Thyroid gland (tissue), 4 donors: Measurements from ENCODE around the gene RHO. TPM values are rescaled to one million over a fixed set of nuclear protein-coding genes. Genes with fewer than 3 reads are reported as not detected.

Experiments
- DNase-seq, 2 donors: peaks; one replicate each; pipeline ENCODE4 v3.0.0-alpha.2; 2019
- H3K27ac ChIP-seq, 3 donors: fragments of 200-600 bp; sonication (generic); 1 replicate in 2 of 3; 2 replicates in 1 of 3; pipeline ENCODE4 v1.5.1; 2016 to 2019; ENCODE audit warnings: mild to moderate bottlenecking in 1 of 3, moderate library complexity in 1 of 3
- H3K27me3 ChIP-seq: fragments of 200-600 bp; sonication (generic); one replicate; pipeline ENCODE4 v1.5.1; 2019
- H3K36me3 ChIP-seq, 2 donors: fragments of 200-600 bp; sonication (generic); one replicate each; pipeline ENCODE4 v1.5.1; 2016 to 2019
- H3K4me1 ChIP-seq, 2 donors: fragments of 200-600 bp; sonication (generic); one replicate each; pipeline ENCODE4 v1.5.1; 2017 to 2019
- H3K4me3 ChIP-seq, 3 donors: fragments of 200-600 bp; sonication (generic); replicated peaks in 1 of 3; 1 replicate in 2 of 3; 2 replicates in 1 of 3; pipeline ENCODE4 v1.5.1; 2016; ENCODE audit warnings: mild to moderate bottlenecking in 1 of 3
- H3K9me3 ChIP-seq: fragments of 200-600 bp; sonication (generic); one replicate; pipeline ENCODE4 v1.5.1; 2017
- POLR2A ChIP-seq, 2 donors: fragments of 450-650 bp; IDR thresholded peaks; one replicate each; pipeline ENCODE4 v1.6.1; 2017; ENCODE audit warnings: antibody characterized with exemption in 2 of 2, mild to moderate bottlenecking in 2 of 2, moderate library complexity in 1 of 2
- WGBS, 2 donors: methylation state at CpG; one replicate each; pipeline ENCODE4 v1.1.5; 2017; 5-methylcytosine and 5-hydroxymethylcytosine counted together
- intact Hi-C: fragments of 100-400 bp; cut with DNase I; formaldehyde crosslinking; loops from one replicate; pipeline ENCODE4 v1.15.1; 2023
- total RNA-seq, 4 donors: library from RNA; depleted of rRNA; stranded (reverse); fragments of >200 nt; gene quantifications; one replicate each; pipeline ENCODE4 v1.2.3, GENCODE V29; 2016
- TF ChIP-seq, protein P1 (sequence below), 6 experiments: fragments of 200-600 bp in 3 of 6; fragments of 450-650 bp in 3 of 6; sonication (generic) in 3 of 6; IDR thresholded peaks; one replicate each; pipeline ENCODE4 v1.5.1; 2016 to 2019; ENCODE audit warnings: antibody characterized with exemption in 6 of 6, mild to moderate bottlenecking in 2 of 6, inconsistent platforms in 1 of 6, moderate library complexity in 1 of 6

RHO gene
- total RNA-seq, 4 donors from 2014 or later, result not detected

DNA sequence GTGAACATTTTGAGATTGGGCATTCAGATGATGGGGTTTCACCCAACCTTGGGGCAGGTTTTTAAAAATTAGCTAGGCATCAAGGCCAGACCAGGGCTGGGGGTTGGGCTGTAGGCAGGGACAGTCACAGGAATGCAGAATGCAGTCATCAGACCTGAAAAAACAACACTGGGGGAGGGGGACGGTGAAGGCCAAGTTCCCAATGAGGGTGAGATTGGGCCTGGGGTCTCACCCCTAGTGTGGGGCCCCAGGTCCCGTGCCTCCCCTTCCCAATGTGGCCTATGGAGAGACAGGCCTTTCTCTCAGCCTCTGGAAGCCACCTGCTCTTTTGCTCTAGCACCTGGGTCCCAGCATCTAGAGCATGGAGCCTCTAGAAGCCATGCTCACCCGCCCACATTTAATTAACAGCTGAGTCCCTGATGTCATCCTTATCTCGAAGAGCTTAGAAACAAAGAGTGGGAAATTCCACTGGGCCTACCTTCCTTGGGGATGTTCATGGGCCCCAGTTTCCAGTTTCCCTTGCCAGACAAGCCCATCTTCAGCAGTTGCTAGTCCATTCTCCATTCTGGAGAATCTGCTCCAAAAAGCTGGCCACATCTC lies 6.1 kb downstream of the RHO start:
- intact Hi-C loops, result no loop called here
- WGBS, 2 donors, result 86% methylated on average over 4 of the region's 4 CpGs
- H3K27me3 ChIP-seq, result no peaks in the 10 kb centered on the region
- H3K4me1 ChIP-seq, result peaks cover 0 to 13% of the 10 kb centered on the region in 2 donors
- no peak for TF ChIP-seq POLR2A (IDR thresholded peaks at IDR 0.05)
- TF ChIP-seq, protein P1, sequence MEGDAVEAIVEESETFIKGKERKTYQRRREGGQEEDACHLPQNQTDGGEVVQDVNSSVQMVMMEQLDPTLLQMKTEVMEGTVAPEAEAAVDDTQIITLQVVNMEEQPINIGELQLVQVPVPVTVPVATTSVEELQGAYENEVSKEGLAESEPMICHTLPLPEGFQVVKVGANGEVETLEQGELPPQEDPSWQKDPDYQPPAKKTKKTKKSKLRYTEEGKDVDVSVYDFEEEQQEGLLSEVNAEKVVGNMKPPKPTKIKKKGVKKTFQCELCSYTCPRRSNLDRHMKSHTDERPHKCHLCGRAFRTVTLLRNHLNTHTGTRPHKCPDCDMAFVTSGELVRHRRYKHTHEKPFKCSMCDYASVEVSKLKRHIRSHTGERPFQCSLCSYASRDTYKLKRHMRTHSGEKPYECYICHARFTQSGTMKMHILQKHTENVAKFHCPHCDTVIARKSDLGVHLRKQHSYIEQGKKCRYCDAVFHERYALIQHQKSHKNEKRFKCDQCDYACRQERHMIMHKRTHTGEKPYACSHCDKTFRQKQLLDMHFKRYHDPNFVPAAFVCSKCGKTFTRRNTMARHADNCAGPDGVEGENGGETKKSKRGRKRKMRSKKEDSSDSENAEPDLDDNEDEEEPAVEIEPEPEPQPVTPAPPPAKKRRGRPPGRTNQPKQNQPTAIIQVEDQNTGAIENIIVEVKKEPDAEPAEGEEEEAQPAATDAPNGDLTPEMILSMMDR (IDR thresholded peaks at IDR 0.05), result no peak
- no peaks in the 10 kb centered on the region for H3K36me3 ChIP-seq
- H3K27ac ChIP-seq, result no peak overlapping the region
- H3K4me3 ChIP-seq, result no peak overlapping the region
- no peaks in the 10 kb centered on the region for H3K9me3 ChIP-seq
- DNase-seq, result peak; percentile 38 to 59

GRCh38 chr3:129535075-129535474 lies 6.6 kb downstream of the RHO start:
- no peaks in the 10 kb centered on the region for H3K27me3 ChIP-seq
- no peak overlapping the region for H3K4me3 ChIP-seq
- DNase-seq, result no peak
- TF ChIP-seq POLR2A (IDR thresholded peaks at IDR 0.05), result no peak
- TF ChIP-seq, protein P1 (IDR thresholded peaks at IDR 0.05), result no peak
- H3K36me3 ChIP-seq, result no peaks in the 10 kb centered on the region
- intact Hi-C loops, result no loop called here
- H3K27ac ChIP-seq, result no peak overlapping the region
- WGBS, 2 donors, result 75 to 100% methylated on average over 1 of the region's 1 CpG
- peaks cover 5 to 19% of the 10 kb centered on the region in 2 donors for H3K4me1 ChIP-seq
- no peaks in the 10 kb centered on the region for H3K9me3 ChIP-seq

GRCh38 chr3:129536374-129536667 lies 7.9 kb downstream of the RHO start:
- H3K9me3 ChIP-seq, result no peaks in the 10 kb centered on the region
- intact Hi-C loops, result no loop called here
- TF ChIP-seq, protein P1 (IDR thresholded peaks at IDR 0.05), result no peak
- no peak for TF ChIP-seq POLR2A (IDR thresholded peaks at IDR 0.05)
- H3K4me1 ChIP-seq, result peaks cover 6 to 19% of the 10 kb centered on the region in 2 donors
- no peak overlapping the region for H3K4me3 ChIP-seq
- no peaks in the 10 kb centered on the region for H3K27me3 ChIP-seq
- H3K36me3 ChIP-seq, result no peaks in the 10 kb centered on the region
- 80 to 100% methylated on average over 2 of the region's 2 CpGs for WGBS, 2 donors
- DNase-seq, result no peak
- H3K27ac ChIP-seq, result no peak overlapping the region

DNA sequence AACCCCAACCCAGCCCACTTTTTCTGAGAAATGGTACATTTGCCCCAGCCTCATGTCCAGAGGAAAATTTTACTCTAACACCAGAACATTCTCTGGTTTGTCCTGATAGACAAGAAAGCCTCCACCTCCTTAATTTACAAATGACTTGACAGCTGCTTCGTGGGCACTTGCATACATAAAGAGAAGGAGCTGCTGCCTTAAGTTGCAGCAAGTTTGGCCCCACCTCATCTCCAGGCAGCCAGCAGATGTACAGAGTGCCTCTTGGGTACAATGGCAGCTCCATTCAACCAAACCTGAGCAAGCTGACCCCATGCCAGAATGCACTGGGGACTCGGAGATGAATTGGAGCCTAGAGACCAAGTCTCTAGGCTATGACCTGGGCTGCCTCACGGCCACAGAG lies 8.4 kb downstream of the RHO start:
- Histone ChIP-seq H3K27me3 (no peaks in the 10 kb centered on the region), H3K36me3 (no peaks in the 10 kb centered on the region), H3K4me3 (no peak overlapping the region), H3K4me1 (peaks cover 6 to 19% of the 10 kb centered on the region in 2 donors), H3K9me3 (no peaks in the 10 kb centered on the region), H3K27ac (no peak overlapping the region)
- 76 to 83% methylated on average over 3 of the region's 3 CpGs for WGBS, 2 donors
- no peak for DNase-seq
- intact Hi-C loops, result no loop called here
- TF ChIP-seq, protein P1 (IDR thresholded peaks at IDR 0.05), result no peak
- no peak for TF ChIP-seq POLR2A (IDR thresholded peaks at IDR 0.05)

DNA sequence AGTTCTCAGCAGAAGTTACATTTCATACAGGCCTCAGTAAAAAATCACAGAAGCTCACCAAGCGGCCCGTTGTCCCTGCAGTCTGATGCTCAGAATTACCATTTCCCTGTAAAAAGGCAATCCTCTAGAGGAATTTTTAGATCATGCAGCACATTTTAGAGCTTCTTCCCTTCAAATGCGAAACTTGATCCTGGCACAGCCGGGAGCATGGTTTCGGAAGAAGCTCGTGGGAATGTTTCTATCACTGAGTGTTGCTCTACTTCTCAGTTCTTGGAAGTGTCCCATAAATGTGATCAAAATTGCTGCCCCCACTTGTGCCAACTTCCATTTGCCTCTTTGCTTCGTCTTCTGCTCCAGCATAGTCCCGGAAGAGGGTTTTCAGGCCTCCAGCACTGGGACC lies 10.8 kb downstream of the RHO start:
- no peaks in the 10 kb centered on the region for H3K27me3 ChIP-seq
- 85 to 87% methylated on average over 8 of the region's 8 CpGs for WGBS, 2 donors
- peak overlapping the region in 2 of 3 donors; percentile 26 to 46 for H3K27ac ChIP-seq
- DNase-seq, result no peak
- intact Hi-C loops, result no loop called here
- peaks cover 6 to 16% of the 10 kb centered on the region in 2 donors for H3K4me1 ChIP-seq
- H3K9me3 ChIP-seq, result no peaks in the 10 kb centered on the region
- no peak overlapping the region for H3K4me3 ChIP-seq
- TF ChIP-seq, protein P1 (IDR thresholded peaks at IDR 0.05), result no peak
- no peak for TF ChIP-seq POLR2A (IDR thresholded peaks at IDR 0.05)
- H3K36me3 ChIP-seq, result no peaks in the 10 kb centered on the region
